Measurements from ENCODE around the gene CMKLR1.

Gene CMKLR1

DNA sequence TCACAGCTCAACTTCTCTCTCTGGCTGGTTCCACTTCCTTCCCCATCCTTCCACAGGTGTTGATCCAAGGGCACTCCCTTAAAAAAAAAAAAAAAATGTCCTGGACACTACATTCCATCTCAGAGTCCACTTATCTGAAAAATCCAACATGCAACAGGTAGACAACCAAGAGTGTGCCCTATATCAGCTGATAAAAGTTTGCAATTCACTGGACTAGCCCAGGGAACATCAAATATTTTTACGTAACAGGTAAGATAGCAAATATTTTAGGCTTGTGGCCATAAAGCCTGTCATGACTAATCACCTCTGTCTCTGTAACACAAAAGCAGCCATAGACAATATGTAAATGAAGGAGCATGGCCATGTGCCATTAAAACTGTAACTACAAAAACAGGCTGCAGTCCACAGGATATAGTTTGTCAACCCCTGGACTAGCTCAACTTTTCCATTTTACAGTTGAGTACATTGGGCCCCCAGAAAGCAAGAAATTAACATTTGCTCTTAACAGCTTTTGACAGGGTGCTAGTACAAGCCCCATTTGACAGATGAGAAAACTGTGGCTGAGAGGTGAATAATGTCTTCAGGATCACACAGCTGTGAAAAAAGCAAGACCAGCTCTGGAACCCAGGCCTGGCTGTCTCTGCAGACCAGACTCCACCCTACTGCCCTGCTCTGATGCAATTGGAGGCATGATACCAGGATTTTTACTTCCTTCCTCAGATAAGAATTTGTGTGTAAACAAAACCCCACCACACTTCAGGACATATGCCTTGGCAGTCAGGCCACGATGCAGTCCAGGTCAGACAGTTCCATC lies 68.9 kb downstream of the CMKLR1 start:
- no peak overlapping the region for H3K4me2 ChIP-seq (ENCODE audit: insufficient read depth, low read length)
- H3K36me3 ChIP-seq (ENCODE audit: insufficient read depth, low read length) = no peaks in the 10 kb centered on the region
- ATAC-seq (ENCODE audit: insufficient read depth, low read depth) (no peak), DNase-seq (no peak)
- no peak overlapping the region for H2AFZ ChIP-seq (ENCODE audit: low read depth, low read length)
- no peaks in the 10 kb centered on the region for H3K4me1 ChIP-seq (ENCODE audit: insufficient read depth, low read length)
- H3K4me3 ChIP-seq (ENCODE audit: low read depth in 1 of 2, low read length in 2 of 2) = no peak overlapping the region
- no peaks in the 10 kb centered on the region for H3K27me3 ChIP-seq (ENCODE audit: insufficient read depth, low read length, poor library complexity)
- H3K9me3 ChIP-seq (ENCODE audit: insufficient read depth, low read length, severe bottlenecking) = no peaks in the 10 kb centered on the region
- H3K27ac ChIP-seq (ENCODE audit: low read length) = no peak overlapping the region
- TF ChIP-seq, protein P1, sequence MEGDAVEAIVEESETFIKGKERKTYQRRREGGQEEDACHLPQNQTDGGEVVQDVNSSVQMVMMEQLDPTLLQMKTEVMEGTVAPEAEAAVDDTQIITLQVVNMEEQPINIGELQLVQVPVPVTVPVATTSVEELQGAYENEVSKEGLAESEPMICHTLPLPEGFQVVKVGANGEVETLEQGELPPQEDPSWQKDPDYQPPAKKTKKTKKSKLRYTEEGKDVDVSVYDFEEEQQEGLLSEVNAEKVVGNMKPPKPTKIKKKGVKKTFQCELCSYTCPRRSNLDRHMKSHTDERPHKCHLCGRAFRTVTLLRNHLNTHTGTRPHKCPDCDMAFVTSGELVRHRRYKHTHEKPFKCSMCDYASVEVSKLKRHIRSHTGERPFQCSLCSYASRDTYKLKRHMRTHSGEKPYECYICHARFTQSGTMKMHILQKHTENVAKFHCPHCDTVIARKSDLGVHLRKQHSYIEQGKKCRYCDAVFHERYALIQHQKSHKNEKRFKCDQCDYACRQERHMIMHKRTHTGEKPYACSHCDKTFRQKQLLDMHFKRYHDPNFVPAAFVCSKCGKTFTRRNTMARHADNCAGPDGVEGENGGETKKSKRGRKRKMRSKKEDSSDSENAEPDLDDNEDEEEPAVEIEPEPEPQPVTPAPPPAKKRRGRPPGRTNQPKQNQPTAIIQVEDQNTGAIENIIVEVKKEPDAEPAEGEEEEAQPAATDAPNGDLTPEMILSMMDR (IDR thresholded peaks at IDR 0.05; ENCODE audit: borderline replicate concordance, extremely low read depth, low read length, poor library complexity, severe bottlenecking) = no peak
- TF ChIP-seq EZH2 (IDR thresholded peaks at IDR 0.05; ENCODE audit: borderline replicate concordance, low read depth, low read length, severe bottlenecking) = no peak
- H3K9ac ChIP-seq (ENCODE audit: low read depth, low read length) = no peak overlapping the region
- H4K20me1 ChIP-seq (ENCODE audit: insufficient read depth, low read length) = no peaks in the 10 kb centered on the region
- H3K79me2 ChIP-seq (ENCODE audit: insufficient read depth, low read length) = no peaks in the 10 kb centered on the region

DNA sequence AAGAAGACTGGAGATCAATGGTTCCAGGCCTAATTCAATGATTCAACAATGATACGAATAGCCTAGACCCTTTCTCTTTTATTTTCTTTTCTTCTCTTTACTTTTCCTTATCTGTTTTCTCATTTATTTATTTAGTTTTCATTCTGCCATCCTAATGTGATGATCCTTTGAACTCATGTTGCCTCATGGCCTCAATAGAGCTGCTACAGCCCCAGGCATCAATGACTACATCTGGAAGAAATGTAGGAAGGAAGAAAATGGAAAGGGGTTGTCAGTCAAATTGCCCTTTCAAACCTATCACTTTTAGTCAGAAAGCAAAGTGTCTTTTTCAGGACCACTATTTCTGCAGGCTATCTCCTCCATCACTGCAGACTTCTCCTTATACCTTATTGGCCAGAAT lies 69.9 kb downstream of the CMKLR1 start:
- H2AFZ ChIP-seq (ENCODE audit: low read depth, low read length) = no peak overlapping the region
- H3K27me3 ChIP-seq (ENCODE audit: insufficient read depth, low read length, poor library complexity) = no peaks in the 10 kb centered on the region
- H3K27ac ChIP-seq (ENCODE audit: low read length) = no peak overlapping the region
- H3K9ac ChIP-seq (ENCODE audit: low read depth, low read length) = no peak overlapping the region
- no peak for ATAC-seq (ENCODE audit: insufficient read depth, low read depth)
- no peaks in the 10 kb centered on the region for H4K20me1 ChIP-seq (ENCODE audit: insufficient read depth, low read length)
- DNase-seq = no peak
- H3K4me3 ChIP-seq (ENCODE audit: low read depth in 1 of 2, low read length in 2 of 2) = no peak overlapping the region
- H3K4me2 ChIP-seq (ENCODE audit: insufficient read depth, low read length) = no peak overlapping the region
- no peak for TF ChIP-seq EZH2 (IDR thresholded peaks at IDR 0.05; ENCODE audit: borderline replicate concordance, low read depth, low read length, severe bottlenecking)
- TF ChIP-seq, protein P1 (IDR thresholded peaks at IDR 0.05; ENCODE audit: borderline replicate concordance, extremely low read depth, low read length, poor library complexity, severe bottlenecking) = no peak
- H3K36me3 ChIP-seq (ENCODE audit: insufficient read depth, low read length) = no peaks in the 10 kb centered on the region
- H3K4me1 ChIP-seq (ENCODE audit: insufficient read depth, low read length) = no peaks in the 10 kb centered on the region
- H3K9me3 ChIP-seq (ENCODE audit: insufficient read depth, low read length, severe bottlenecking) = no peaks in the 10 kb centered on the region
- no peaks in the 10 kb centered on the region for H3K79me2 ChIP-seq (ENCODE audit: insufficient read depth, low read length)

DNA sequence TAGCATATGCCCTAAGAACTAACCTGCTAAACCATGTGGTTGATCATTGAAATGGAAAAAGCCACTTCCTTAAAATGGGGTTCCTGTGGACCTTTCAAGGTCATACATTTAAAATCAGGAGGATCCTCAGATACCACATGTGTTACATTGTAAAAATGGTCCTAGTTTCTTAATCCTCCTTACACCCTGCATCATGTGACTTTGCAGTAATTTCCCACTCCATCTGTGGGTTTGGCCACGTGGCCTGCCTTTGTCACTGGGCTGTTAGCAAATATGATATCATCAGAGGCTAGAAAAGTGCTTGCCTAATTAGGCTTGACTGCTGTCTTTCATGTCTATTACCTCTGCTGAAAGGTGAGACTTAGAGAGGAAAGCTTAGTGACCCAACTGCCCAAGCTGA lies 70.7 kb downstream of the CMKLR1 start:
- Histone ChIP-seq H3K27ac (ENCODE audit: low read length) (no peak overlapping the region), H4K20me1 (ENCODE audit: insufficient read depth, low read length) (no peaks in the 10 kb centered on the region), H3K27me3 (ENCODE audit: insufficient read depth, low read length, poor library complexity) (no peaks in the 10 kb centered on the region), H3K9ac (ENCODE audit: low read depth, low read length) (no peak overlapping the region), H3K9me3 (ENCODE audit: insufficient read depth, low read length, severe bottlenecking) (no peaks in the 10 kb centered on the region), H3K4me3 (ENCODE audit: low read depth in 1 of 2, low read length in 2 of 2) (no peak overlapping the region), H2AFZ (ENCODE audit: low read depth, low read length) (no peak overlapping the region), H3K4me1 (ENCODE audit: insufficient read depth, low read length) (no peaks in the 10 kb centered on the region), H3K79me2 (ENCODE audit: insufficient read depth, low read length) (no peaks in the 10 kb centered on the region), H3K36me3 (ENCODE audit: insufficient read depth, low read length) (no peaks in the 10 kb centered on the region), H3K4me2 (ENCODE audit: insufficient read depth, low read length) (no peak overlapping the region)
- no peak for TF ChIP-seq EZH2 (IDR thresholded peaks at IDR 0.05; ENCODE audit: borderline replicate concordance, low read depth, low read length, severe bottlenecking)
- TF ChIP-seq, protein P1 (IDR thresholded peaks at IDR 0.05; ENCODE audit: borderline replicate concordance, extremely low read depth, low read length, poor library complexity, severe bottlenecking) = no peak
- no peak for ATAC-seq (ENCODE audit: insufficient read depth, low read depth)
- no peak for DNase-seq

Measured in DND-41 (cell line).